GM19397 (cell line): Measurements from ENCODE around the gene FOXRED1.
"Not testable (repeated sequence)": the region's sequence is repeated elsewhere in the genome, so short reads cannot be mapped to it uniquely, and the experiment has no call there.

Source experiments
- ATAC-seq: cut with Tn5 transposase; IDR thresholded peaks from one replicate; pipeline ENCODE4 v1.9.1; 2021; ENCODE audit warnings: mild to moderate bottlenecking, moderate library complexity; ENCODE audit not compliant: unreplicated experiment

Gene FOXRED1

GRCh38 chr11:126268708-126269579, at the start of gene FOXRED1, which contains the start of gene SRPRA:
FOXRED1 (plus strand) TSS chr11:126269154; CDS start chr11:126269207, 53 bp downstream.
SRPRA (minus strand) TSS chr11:126268895; CDS start chr11:126268804, 91 bp downstream.
- peak; percentile 99 for ATAC-seq

GRCh38 chr11:126219547-126219946, 49.4 kb upstream of the FOXRED1 start:
- no peak for ATAC-seq

GRCh38 chr11:126224647-126225294, 44.2 kb upstream of the FOXRED1 start:
- no peak for ATAC-seq

GRCh38 chr11:126225295-126225665, 43.7 kb upstream of the FOXRED1 start:
- ATAC-seq = no peak

GRCh38 chr11:126226334-126227084, 42.4 kb upstream of the FOXRED1 start:
- ATAC-seq = no peak

GRCh38 chr11:126229858-126230540, 39.0 kb upstream of the FOXRED1 start:
- no peak for ATAC-seq

GRCh38 chr11:126231725-126232459, 37.1 kb upstream of the FOXRED1 start:
- ATAC-seq = no peak

GRCh38 chr11:126232683-126233082, 36.3 kb upstream of the FOXRED1 start:
- ATAC-seq = no peak

- ATAC-seq = no peak
Measured at GRCh38 chr11:126233391-126233790, 35.6 kb upstream of the FOXRED1 start.

- no peak for ATAC-seq
Measured at GRCh38 chr11:126246636-126247035, 22.3 kb upstream of the FOXRED1 start.

- no peak for ATAC-seq
Measured at GRCh38 chr11:126253265-126253664, 15.7 kb upstream of the FOXRED1 start.

GRCh38 chr11:126254819-126255218, 14.1 kb upstream of the FOXRED1 start:
- no peak for ATAC-seq

- not testable (repeated sequence) for ATAC-seq
Measured at GRCh38 chr11:126255507-126255906, 13.4 kb upstream of the FOXRED1 start.

GRCh38 chr11:126256216-126256615, 12.7 kb upstream of the FOXRED1 start:
- ATAC-seq = no peak

- ATAC-seq = no peak
Measured at GRCh38 chr11:126257144-126257543, 11.8 kb upstream of the FOXRED1 start.

- no peak for ATAC-seq
Measured at GRCh38 chr11:126257764-126258163, 11.2 kb upstream of the FOXRED1 start.

GRCh38 chr11:126262216-126262615, 6.7 kb upstream of the FOXRED1 start:
- no peak for ATAC-seq

GRCh38 chr11:126263489-126263888, 5.5 kb upstream of the FOXRED1 start:
- no peak for ATAC-seq

- no peak for ATAC-seq
Measured at GRCh38 chr11:126265811-126266210, 3.1 kb upstream of the FOXRED1 start.

- ATAC-seq = no peak
Measured at GRCh38 chr11:126267650-126268049, 1.3 kb upstream of the FOXRED1 start.
